Ishikawa (cell line): Measurements from ENCODE around the gene ROR1.

Experiments
- CEBPB ChIP-seq: IDR thresholded peaks from 2 replicates; pipeline ENCODE4 v1.6.1; 2012
- CREB1 ChIP-seq: IDR thresholded peaks from 2 replicates; pipeline ENCODE4 v1.6.1; 2012; ENCODE audit warnings: low read depth
- EGR1 ChIP-seq: IDR thresholded peaks from 2 replicates; pipeline ENCODE4 v1.6.1; 2012
- EP300 ChIP-seq: IDR thresholded peaks from 2 replicates; pipeline ENCODE4 v1.6.1; 2012; ENCODE audit warnings: borderline replicate concordance
- FOXM1 ChIP-seq: IDR thresholded peaks from 2 replicates; pipeline ENCODE4 v1.6.1; 2012; ENCODE audit warnings: low read depth, borderline replicate concordance
- NFIC ChIP-seq: IDR thresholded peaks from 2 replicates; pipeline ENCODE4 v1.6.1; 2012
- RAD21 ChIP-seq: IDR thresholded peaks from 2 replicates; pipeline ENCODE4 v1.6.1; 2012; ENCODE audit warnings: low read depth
- TAF1 ChIP-seq: IDR thresholded peaks from 2 replicates; pipeline ENCODE4 v1.6.1; 2012; ENCODE audit warnings: low read depth, mild to moderate bottlenecking
- TCF12 ChIP-seq: IDR thresholded peaks from 2 replicates; pipeline ENCODE4 v1.6.1; 2012; ENCODE audit warnings: low read depth
- TEAD4 ChIP-seq: IDR thresholded peaks from 2 replicates; pipeline ENCODE4 v1.6.1; 2012
- YY1 ChIP-seq: IDR thresholded peaks from 2 replicates; pipeline ENCODE4 v1.6.1; 2012; ENCODE audit warnings: low read depth
- ZBTB7A ChIP-seq: IDR thresholded peaks from 2 replicates; pipeline ENCODE4 v1.6.1; 2012; ENCODE audit warnings: low read depth
- TF ChIP-seq, protein P1 (sequence below): IDR thresholded peaks from 2 replicates; pipeline ENCODE4 v1.6.1; 2012
- TF ChIP-seq, protein P2 (sequence below): IDR thresholded peaks from 2 replicates; pipeline ENCODE4 v1.6.1; 2012; ENCODE audit warnings: low read depth, mild to moderate bottlenecking
- TF ChIP-seq, protein P3 (sequence below): IDR thresholded peaks from 2 replicates; pipeline ENCODE4 v1.6.1; 2012

The ROR1 gene

DNA sequence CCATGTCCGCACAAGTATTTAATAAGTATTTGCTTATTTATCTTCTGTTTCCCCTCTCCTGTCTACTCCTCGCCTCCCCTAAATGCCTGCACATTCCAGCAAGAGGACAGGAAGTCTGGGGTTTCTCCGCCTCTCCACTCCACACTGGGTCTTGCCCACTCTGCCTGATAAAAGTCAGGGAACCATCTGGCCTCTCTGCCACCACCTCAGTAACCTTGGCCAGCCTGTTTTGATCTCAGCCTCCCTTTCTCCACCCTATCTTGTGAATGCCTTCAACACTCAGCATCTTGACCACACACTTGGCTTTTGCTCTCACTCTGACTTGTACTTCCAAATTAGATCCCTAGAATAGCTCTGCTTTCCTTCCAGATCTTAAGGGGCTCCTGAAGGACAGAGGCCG lies 264.3 kb downstream of the ROR1 start:
- TF ChIP-seq FOXM1 (no peak), YY1 (no peak), TAF1 (no peak), TEAD4 (no peak), CEBPB (no peak), CREB1 (no peak), TCF12 (no peak), ZBTB7A (no peak), RAD21 (no peak), EP300 (no peak), NFIC (no peak), EGR1 (no peak)
- TF ChIP-seq, protein P1, sequence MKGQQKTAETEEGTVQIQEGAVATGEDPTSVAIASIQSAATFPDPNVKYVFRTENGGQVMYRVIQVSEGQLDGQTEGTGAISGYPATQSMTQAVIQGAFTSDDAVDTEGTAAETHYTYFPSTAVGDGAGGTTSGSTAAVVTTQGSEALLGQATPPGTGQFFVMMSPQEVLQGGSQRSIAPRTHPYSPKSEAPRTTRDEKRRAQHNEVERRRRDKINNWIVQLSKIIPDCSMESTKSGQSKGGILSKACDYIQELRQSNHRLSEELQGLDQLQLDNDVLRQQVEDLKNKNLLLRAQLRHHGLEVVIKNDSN, result no peak
- TF ChIP-seq, protein P2, sequence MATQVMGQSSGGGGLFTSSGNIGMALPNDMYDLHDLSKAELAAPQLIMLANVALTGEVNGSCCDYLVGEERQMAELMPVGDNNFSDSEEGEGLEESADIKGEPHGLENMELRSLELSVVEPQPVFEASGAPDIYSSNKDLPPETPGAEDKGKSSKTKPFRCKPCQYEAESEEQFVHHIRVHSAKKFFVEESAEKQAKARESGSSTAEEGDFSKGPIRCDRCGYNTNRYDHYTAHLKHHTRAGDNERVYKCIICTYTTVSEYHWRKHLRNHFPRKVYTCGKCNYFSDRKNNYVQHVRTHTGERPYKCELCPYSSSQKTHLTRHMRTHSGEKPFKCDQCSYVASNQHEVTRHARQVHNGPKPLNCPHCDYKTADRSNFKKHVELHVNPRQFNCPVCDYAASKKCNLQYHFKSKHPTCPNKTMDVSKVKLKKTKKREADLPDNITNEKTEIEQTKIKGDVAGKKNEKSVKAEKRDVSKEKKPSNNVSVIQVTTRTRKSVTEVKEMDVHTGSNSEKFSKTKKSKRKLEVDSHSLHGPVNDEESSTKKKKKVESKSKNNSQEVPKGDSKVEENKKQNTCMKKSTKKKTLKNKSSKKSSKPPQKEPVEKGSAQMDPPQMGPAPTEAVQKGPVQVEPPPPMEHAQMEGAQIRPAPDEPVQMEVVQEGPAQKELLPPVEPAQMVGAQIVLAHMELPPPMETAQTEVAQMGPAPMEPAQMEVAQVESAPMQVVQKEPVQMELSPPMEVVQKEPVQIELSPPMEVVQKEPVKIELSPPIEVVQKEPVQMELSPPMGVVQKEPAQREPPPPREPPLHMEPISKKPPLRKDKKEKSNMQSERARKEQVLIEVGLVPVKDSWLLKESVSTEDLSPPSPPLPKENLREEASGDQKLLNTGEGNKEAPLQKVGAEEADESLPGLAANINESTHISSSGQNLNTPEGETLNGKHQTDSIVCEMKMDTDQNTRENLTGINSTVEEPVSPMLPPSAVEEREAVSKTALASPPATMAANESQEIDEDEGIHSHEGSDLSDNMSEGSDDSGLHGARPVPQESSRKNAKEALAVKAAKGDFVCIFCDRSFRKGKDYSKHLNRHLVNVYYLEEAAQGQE, result no peak
- TF ChIP-seq, protein P3, sequence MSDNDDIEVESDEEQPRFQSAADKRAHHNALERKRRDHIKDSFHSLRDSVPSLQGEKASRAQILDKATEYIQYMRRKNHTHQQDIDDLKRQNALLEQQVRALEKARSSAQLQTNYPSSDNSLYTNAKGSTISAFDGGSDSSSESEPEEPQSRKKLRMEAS, result no peak

DNA sequence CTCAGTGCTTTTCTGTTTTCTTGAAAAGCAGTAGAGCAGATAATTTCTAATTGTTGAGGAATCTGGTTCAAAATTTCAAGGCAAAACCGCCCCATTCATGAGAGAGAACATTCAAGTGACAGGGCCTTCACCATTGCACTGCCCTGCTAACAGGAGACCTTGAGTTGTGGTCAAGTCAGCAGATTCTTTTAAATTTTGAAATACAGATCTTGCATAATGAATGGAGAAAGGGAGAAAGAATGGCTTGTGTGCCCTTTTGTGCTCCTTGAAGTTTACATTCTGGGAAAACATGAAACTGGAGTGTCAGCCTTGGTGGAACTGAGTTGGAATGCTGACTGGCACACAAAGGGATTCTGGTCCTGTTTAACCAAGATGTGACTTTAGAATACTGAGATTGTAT lies 265.1 kb downstream of the ROR1 start:
- TF ChIP-seq, protein P3, result no peak

DNA sequence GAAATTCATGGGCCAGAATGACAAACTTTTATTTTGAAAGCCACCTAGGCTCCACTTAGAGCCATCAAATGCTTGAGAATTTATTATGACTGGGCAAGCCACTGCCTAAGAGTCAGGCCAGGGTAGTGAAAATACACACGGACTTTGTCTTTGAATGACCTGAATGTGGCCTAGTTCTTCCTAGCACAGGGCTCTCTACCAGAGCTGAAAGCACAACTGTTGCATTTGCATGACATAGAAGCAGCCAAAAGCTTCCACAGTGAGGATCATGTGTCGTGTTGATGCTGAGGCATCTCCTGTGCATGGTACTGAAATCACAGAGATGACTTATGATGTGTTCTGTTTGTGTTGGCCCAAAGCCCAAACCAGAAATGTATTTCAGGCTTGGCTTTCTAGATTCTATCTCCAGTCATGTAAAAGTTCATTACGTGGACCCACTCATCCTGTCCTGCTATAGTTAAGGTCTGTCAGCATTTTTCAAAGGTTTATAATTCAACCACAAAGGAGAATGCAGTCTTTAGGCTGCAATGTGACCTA lies 265.6 kb downstream of the ROR1 start:
- TF ChIP-seq, protein P3, result no peak
- TF ChIP-seq TCF12, result no peak
- TF ChIP-seq FOXM1, result no peak
- TF ChIP-seq, protein P2, result no peak
- TF ChIP-seq TAF1, result no peak
- no peak for TF ChIP-seq NFIC
- no peak for TF ChIP-seq ZBTB7A
- TF ChIP-seq CEBPB, result no peak
- no peak for TF ChIP-seq CREB1
- no peak for TF ChIP-seq EGR1
- no peak for TF ChIP-seq RAD21
- no peak for TF ChIP-seq EP300
- no peak for TF ChIP-seq TEAD4
- TF ChIP-seq, protein P1, result no peak
- TF ChIP-seq YY1, result no peak

DNA sequence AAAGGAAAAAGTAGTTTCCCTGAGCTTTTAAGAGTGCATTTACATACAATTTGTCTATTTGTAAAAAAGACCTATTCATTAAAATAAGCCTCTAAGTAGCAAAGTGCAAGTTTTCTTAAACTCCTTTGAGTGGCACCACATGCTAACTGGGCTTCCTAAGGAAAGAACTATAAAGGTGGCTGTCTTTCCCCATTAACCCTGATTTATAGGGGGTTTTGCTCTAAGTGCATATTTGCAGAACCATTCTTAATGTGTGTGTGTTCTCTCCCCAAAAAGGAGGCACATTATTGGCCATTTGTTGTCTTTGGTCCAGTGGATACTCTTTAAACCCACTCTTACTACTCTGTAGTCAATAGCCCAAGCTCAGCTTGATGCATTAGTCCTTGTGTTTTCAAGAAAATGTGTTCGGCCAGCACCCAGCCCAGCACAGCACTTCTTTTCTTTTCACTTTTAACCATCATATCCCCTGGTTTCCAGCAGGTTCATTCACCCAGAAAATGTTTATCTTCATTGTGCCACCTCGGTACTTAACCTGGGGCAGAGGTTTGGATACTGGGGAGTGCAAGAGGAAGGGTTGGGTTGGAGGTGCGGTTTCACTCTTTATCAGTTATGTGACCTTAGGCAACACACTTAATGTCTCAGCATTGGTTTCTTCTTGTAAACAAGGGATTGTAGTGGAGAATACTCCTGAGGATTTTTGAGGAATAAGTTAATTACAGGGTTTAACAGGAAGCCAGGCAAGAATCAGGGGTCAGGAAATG lies 267.7 kb downstream of the ROR1 start:
- TF ChIP-seq YY1 (no peak), EP300 (no peak)

DNA sequence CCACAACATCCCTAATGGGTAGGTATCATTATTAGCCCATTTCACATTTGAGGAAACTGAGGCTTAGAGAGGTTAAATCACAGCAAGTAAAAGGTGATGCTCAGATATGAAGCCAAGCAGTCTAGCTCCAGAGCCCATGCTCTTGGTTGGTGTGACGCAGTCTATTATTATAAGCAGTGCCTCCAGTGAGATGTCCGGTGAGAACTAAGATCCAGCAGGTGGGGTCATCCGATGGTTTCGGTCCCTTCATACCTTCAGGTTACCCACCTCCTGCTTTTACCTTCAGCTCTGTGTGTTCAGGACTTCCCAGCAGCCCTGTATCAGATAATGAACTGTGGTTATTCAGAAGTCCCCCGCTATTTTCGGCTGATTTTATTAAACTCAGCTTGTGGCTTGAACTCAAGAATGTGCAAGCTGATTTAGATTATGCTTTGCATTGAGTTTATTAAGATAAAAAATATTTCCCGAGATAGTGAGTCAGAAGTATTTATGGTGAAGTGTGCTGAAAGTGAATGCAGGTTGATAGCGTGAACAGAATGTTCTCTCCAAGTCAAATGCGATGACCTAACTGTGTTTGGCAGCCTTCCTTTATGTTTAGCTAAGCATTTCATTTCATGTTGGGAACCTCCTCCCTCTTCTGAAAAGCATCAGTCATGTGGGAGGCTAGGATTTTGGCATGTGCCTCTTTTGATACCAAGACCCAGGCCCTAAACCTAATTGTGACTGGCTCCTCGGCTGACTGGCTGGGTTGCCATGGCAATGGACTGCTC lies 268.7 kb downstream of the ROR1 start:
- no peak for TF ChIP-seq EGR1
- no peak for TF ChIP-seq TAF1
- no peak for TF ChIP-seq CREB1
- TF ChIP-seq EP300, result no peak
- TF ChIP-seq CEBPB, result no peak
- no peak for TF ChIP-seq TCF12
- TF ChIP-seq FOXM1, result no peak
- TF ChIP-seq YY1, result no peak
- TF ChIP-seq, protein P1, result no peak
- TF ChIP-seq ZBTB7A, result no peak
- TF ChIP-seq RAD21, result no peak
- no peak for TF ChIP-seq NFIC
- TF ChIP-seq, protein P2, result no peak
- no peak for TF ChIP-seq TEAD4
- TF ChIP-seq, protein P3, result no peak
